Chondrocyte (in vitro differentiated cells): ENCODE measurements around the gene PLCD3. TPM values are rescaled to one million over a fixed set of nuclear protein-coding genes. Genes with fewer than 3 reads are reported as not detected.
A peak's percentile ranks its signal among the peaks of the same experiment; 100 is the strongest.

Experiments used
- DNase-seq: peaks from one replicate; pipeline ENCODE4 v3.0.0; 2021; ENCODE audit warnings: mixed read lengths, low spot score
- H3K27ac Mint-ChIP-seq: one replicate; pipeline ENCODE4 v1.8.0; 2021; ENCODE audit warnings: mild to moderate bottlenecking, moderate library complexity, mixed read lengths; ENCODE audit not compliant: unreplicated experiment
- H3K27me3 Mint-ChIP-seq: 2 replicates; pipeline ENCODE4 v1.8.0; 2021; ENCODE audit warnings: low read depth, mixed read lengths
- H3K36me3 Mint-ChIP-seq: 2 replicates; pipeline ENCODE4 v1.8.0; 2021; ENCODE audit warnings: low read depth, mixed read lengths
- H3K4me1 Mint-ChIP-seq: 2 replicates; pipeline ENCODE4 v1.8.0; 2021; ENCODE audit warnings: low read depth, mild to moderate bottlenecking, mixed read lengths
- H3K4me3 Mint-ChIP-seq: one replicate; pipeline ENCODE4 v1.8.0; 2021; ENCODE audit warnings: mild to moderate bottlenecking, moderate library complexity, mixed read lengths; ENCODE audit not compliant: unreplicated experiment
- H3K9me3 Mint-ChIP-seq: 2 replicates; pipeline ENCODE4 v1.8.0; 2021; ENCODE audit warnings: low read depth, mixed read lengths
- microRNA-seq: library from miRNA; unstranded; fragments of <30 nt; microRNA quantifications from one replicate; pipeline ENCODE4 v1.2.0, GENCODE V29; 2020; ENCODE audit warnings: borderline number of aligned reads
- total RNA-seq: library from RNA; stranded (reverse); gene quantifications from 3 replicates; pipeline ENCODE4 v1.2.1, GENCODE V29; 2021
- TF ChIP-seq, protein P1 (sequence below): fragments of 200-600 bp; sonication (generic); IDR thresholded peaks from 2 replicates; pipeline ENCODE4 v1.5.0; 2021; ENCODE audit warnings: antibody characterized with exemption, mild to moderate bottlenecking, moderate library complexity

PLCD3 gene
- total RNA-seq, 1 donor from 2014 or later = 123 TPM

DNA sequence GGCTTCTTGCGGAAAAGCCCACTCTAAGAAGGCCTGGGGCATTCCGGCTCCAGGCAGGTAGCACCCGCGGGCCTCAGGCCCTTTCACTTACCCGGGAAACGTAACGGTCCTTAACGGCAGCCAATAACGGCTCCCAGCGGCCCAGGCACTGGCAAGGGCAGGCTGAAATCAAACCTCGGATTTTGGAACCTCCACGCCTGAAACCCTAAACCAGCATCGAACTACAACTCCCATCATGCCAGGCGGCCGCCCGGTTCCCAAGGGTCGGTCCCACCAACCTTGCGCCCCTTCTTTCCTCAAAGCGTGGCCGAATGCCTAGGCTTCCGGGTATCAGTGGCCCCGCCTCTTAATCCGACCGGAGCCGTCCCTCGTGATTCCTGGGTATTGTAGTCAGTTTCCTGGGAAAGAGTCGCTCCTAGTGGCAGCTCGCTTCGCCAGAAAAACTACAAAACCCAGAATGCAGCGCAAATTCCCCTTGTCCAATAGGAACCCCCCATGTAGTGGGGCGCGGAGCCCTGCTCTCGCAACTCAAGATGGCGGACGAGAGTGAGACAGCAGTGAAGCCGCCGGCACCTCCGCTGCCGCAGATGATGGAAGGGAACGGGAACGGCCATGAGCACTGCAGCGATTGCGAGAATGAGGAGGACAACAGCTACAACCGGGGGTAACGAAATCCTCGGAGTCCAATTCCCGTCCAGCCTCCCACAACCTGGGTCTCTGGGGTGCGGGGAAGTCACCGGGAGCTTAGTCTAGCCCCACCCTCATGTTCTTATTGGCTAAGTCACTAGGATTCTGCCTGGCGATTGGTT, 71.3 kb downstream of the PLCD3 start, which contains the start of gene NMT1:
TSS of gene NMT1 (plus strand) at position 521 of the 809 bp plus-strand sequence. CDS start at position 534, 13 bp downstream.
- TF ChIP-seq, protein P1, sequence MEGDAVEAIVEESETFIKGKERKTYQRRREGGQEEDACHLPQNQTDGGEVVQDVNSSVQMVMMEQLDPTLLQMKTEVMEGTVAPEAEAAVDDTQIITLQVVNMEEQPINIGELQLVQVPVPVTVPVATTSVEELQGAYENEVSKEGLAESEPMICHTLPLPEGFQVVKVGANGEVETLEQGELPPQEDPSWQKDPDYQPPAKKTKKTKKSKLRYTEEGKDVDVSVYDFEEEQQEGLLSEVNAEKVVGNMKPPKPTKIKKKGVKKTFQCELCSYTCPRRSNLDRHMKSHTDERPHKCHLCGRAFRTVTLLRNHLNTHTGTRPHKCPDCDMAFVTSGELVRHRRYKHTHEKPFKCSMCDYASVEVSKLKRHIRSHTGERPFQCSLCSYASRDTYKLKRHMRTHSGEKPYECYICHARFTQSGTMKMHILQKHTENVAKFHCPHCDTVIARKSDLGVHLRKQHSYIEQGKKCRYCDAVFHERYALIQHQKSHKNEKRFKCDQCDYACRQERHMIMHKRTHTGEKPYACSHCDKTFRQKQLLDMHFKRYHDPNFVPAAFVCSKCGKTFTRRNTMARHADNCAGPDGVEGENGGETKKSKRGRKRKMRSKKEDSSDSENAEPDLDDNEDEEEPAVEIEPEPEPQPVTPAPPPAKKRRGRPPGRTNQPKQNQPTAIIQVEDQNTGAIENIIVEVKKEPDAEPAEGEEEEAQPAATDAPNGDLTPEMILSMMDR = no peak
- peak within 1 kb of the TSS; percentile 100 for H3K27ac Mint-ChIP-seq
- H3K4me1 Mint-ChIP-seq = peaks cover 50% of the 10 kb centered on the region
- peaks cover 2% of the 10 kb centered on the region for H3K36me3 Mint-ChIP-seq
- peak within 1 kb of the TSS; percentile 98 for H3K4me3 Mint-ChIP-seq
- no peaks in the 10 kb centered on the region for H3K9me3 Mint-ChIP-seq
- peak; percentile 98 for DNase-seq
- no peaks in the 10 kb centered on the region for H3K27me3 Mint-ChIP-seq

GRCh38 chr17:45060382-45060796, 71.9 kb downstream of the PLCD3 start:
- H3K36me3 Mint-ChIP-seq = peaks cover 2% of the 10 kb centered on the region
- no peak for DNase-seq
- H3K27ac Mint-ChIP-seq = peak overlapping the region; percentile 100
- H3K4me3 Mint-ChIP-seq = peak overlapping the region; percentile 98
- H3K9me3 Mint-ChIP-seq = no peaks in the 10 kb centered on the region
- TF ChIP-seq, protein P1 = no peak
- H3K4me1 Mint-ChIP-seq = peaks cover 50% of the 10 kb centered on the region
- H3K27me3 Mint-ChIP-seq = no peaks in the 10 kb centered on the region

Small RNA genes within 50 kb of the gene (microRNA-seq; reads per million reads assigned to microRNA genes)
- gene MIR6784 = not detected

Other genes starting within 250 kb of the PLCD3 start
- gene EFTUD2, start 233.1 kb downstream of the PLCD3 start, total RNA-seq = 71.9 to 99.2 TPM (median 75.9 TPM) in 3 replicates
- 0.55 to 1.0 TPM in 2 of 3 replicates, not detected in the other for gene GFAP, start 217.0 kb downstream of the PLCD3 start, total RNA-seq
- 3.9 to 7.7 TPM (median 5.2 TPM) in 3 replicates for gene KIF18B, start 184.7 kb downstream of the PLCD3 start, total RNA-seq
- 1.6 to 2.8 TPM (median 2.0 TPM) in 3 replicates for gene C1QL1, start 164.2 kb downstream of the PLCD3 start, total RNA-seq
- gene DCAKD, start 80.9 kb downstream of the PLCD3 start, total RNA-seq = 33.9 to 39.9 TPM (median 36.5 TPM) in 3 replicates
- gene NMT1, start 71.2 kb downstream of the PLCD3 start, total RNA-seq = 89.0 to 103 TPM (median 91.4 TPM) in 3 replicates
- 4.7 to 6.8 TPM (median 5.6 TPM) in 3 replicates for gene ACBD4, start 3.2 kb upstream of the PLCD3 start, total RNA-seq
- 35.9 to 41.0 TPM (median 36.4 TPM) in 3 replicates for gene HEXIM1, start 16.0 kb upstream of the PLCD3 start, total RNA-seq
- 3.7 to 7.9 TPM (median 6.4 TPM) in 3 replicates for gene HEXIM2, start 29.4 kb upstream of the PLCD3 start, total RNA-seq
- 0.89 to 2.0 TPM (median 1.8 TPM) in 3 replicates for gene FMNL1, start 89.4 kb upstream of the PLCD3 start, total RNA-seq
- gene SPATA32, start 129.6 kb upstream of the PLCD3 start, total RNA-seq = not detected in 3 replicates
- 3.9 to 8.6 TPM (median 5.2 TPM) in 3 replicates for gene MAP3K14, start 184.5 kb upstream of the PLCD3 start, total RNA-seq